HTR-8/SVneo (cell line): ENCODE data around the gene MAD1L1.

ENCODE experiments used
- DNase-seq: peaks from one replicate; pipeline ENCODE4 v3.0.0; 2011; ENCODE audit warnings: low spot score, mixed read lengths; ENCODE audit not compliant: insufficient read length
- FAIRE-seq: peaks from 2 replicates; lab custom pipeline; 2011; peaks lifted over from hg19 to GRCh38; lab: Jason Lieb, UNC

The MAD1L1 gene

GRCh38 chr7:1906988-1907745 is 325.6 kb downstream of the MAD1L1 start:
- no peak for FAIRE-seq

GRCh38 chr7:1906087-1906830 is 326.5 kb downstream of the MAD1L1 start:
- DNase-seq (no peak), FAIRE-seq (peak; percentile 67)

More at GRCh38 chr7:1906988-1907745, 325.6 kb downstream of the MAD1L1 start:
- no peak for DNase-seq

DNA sequence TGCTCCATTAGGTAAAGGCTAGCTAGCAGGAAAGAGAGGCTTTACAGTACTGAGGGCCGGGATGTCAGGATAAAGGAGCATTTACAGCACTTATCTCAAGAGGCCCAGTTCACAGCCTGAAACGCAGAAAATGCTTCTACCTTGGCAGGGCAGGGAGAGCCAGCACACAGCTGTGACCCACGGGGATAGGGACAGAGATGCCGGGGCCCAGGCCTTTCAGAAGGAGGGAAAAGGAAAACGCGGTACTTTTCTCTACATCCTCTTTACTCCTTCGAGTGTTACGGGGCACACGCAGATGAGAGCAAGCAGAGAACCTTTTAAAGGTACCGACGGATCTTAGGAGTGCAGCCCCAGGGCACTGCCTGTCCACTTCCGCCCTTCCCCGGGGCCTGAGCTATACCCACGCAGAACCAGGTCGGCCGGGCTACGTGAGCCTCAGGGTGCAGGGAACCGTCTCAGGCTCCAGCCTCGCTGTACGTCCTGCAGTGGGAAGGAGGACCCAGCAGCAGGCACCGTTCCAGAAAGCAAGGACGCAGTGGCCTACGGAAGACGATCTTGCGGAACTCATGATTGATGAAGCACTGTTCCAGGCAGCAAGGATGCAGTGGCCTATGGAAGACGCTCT is 330.4 kb downstream of the MAD1L1 start:
- FAIRE-seq (no peak), DNase-seq (no peak)

DNA sequence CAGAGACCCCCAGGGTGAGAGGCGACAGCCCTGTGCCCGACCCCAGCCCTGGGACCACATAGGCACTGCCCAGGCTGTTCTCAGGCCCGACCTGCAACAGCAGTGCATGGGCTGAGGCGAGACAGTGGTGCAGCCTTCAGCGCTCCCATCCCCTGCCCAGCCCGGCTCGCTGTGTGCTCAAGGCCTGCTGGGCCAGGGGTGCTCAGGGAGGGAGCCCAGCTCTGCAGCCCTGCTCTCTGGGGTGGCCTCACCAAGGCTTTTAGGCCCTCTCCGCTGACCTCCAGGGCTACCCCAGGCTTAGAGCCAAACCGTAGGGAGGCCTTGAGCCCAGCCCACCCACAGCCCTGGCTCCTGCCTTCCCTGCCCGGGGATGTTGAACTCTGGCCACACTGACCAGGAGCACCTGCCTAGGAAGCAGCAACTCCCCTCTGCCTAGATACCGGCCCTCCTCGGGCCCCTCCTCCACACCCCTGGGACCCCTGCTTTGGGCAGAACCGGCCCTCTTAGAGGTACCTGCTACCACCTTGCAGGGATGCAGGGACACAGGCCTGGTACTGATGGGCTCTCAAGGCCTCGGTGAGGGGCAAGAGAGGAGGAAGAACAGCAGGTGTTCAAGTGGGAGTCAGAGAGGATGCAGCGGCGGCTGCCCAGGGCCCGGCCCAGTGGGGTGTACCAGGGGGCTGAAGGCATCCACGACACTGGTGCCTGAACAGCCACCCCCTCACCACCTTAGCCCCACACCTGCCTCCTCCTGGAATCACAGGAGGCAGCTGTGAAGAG is 331.1 kb downstream of the MAD1L1 start:
- FAIRE-seq = no peak
- no peak for DNase-seq

DNA sequence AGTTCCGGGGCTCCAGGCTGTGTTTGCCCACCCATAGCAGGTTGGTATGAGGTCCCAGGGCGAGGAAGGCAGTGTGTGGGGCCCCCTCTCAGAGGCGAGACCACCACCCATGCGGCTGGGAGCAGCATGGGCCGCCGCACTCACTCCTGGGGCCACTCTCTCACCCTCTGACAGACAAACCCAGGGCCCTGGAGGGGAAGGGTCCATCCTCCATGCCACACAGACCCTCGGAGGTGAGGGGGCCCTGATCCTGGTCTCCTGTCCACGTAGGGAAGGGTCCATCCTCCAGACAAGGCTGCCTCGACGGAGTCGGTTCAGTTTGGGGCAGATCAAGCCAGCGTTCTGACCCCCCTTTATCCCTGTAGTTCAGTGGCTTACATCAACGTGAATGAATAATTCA is 331.9 kb downstream of the MAD1L1 start:
- peak; percentile 33 for FAIRE-seq
- no peak for DNase-seq

- no peak for DNase-seq
- peak; percentile 42 for FAIRE-seq
Measured at GRCh38 chr7:1899951-1900762, 332.6 kb downstream of the MAD1L1 start.

- no peak for FAIRE-seq
Measured at GRCh38 chr7:1899196-1899595, 333.5 kb downstream of the MAD1L1 start.

DNA sequence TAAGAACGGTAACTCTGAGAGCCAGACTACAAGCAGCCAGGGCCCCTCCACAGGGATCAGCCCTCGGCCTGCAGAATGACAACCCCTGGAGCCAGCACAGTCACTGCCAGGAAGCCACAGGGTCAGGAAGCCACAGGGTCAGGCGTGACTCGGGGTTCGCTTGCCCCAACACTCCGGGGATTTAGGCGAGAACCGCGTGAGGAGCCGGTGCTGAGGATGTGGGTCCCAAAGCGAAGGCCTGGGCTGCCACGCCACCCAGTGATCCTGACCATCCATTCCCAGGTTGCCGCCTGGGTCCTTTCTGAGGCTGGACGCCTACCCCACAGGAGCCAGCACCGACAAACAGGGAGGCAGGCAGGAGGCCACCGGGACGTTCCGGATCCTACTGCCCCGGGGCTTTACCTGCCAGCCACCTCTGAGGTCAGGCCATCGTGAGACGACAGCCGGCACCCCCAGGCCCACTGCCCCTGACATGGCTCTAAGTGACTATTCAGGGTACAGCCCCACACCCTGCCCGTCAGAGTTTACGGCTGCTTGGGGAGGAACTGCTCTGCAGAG is 334.0 kb downstream of the MAD1L1 start:
- DNase-seq (no peak), FAIRE-seq (no peak)

More at GRCh38 chr7:1899196-1899595, 333.5 kb downstream of the MAD1L1 start:
- DNase-seq = no peak

GRCh38 chr7:1897861-1898627 is 334.7 kb downstream of the MAD1L1 start:
- no peak for FAIRE-seq
- DNase-seq = no peak

DNA sequence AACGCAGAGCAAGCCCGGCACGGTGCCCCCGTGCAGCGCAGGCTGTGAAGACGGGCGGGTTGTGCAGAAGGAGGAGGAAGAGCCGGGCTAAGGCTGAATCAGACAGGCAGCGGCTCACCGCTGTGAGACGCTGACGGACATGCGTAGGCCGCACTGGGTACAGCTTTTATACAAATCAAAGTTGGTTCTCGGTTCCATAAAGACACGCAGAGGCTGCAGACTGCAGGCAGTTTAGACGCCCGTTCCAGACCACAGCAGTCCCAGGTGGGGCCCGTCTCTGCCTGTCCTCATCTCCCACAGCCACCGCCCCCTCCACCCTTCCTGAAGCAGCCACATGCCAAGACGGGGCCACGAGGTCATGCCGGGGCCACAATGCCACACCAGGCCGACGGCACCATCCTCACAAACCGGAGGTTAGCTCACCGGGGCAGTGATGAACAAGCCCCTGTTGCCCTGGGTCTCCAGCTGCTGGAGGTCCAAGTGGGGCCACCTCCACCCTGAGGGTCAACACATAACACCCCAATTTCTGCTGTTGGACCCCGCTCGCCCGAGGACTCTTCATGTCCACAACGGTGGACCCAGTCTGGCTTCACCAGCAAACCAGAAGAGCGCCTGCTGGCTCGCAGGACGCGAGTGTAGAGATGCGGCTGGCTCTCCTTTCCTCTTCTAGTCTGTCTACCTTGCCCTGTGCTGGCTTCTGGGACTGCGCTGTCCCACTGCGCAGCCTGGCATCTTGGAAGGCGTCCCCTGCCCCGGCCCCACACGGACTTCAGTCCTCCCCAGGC is 335.5 kb downstream of the MAD1L1 start:
- no peak for DNase-seq
- FAIRE-seq = no peak

- DNase-seq = no peak
- no peak for FAIRE-seq
Measured at GRCh38 chr7:1895664-1896515, 336.9 kb downstream of the MAD1L1 start.

DNA sequence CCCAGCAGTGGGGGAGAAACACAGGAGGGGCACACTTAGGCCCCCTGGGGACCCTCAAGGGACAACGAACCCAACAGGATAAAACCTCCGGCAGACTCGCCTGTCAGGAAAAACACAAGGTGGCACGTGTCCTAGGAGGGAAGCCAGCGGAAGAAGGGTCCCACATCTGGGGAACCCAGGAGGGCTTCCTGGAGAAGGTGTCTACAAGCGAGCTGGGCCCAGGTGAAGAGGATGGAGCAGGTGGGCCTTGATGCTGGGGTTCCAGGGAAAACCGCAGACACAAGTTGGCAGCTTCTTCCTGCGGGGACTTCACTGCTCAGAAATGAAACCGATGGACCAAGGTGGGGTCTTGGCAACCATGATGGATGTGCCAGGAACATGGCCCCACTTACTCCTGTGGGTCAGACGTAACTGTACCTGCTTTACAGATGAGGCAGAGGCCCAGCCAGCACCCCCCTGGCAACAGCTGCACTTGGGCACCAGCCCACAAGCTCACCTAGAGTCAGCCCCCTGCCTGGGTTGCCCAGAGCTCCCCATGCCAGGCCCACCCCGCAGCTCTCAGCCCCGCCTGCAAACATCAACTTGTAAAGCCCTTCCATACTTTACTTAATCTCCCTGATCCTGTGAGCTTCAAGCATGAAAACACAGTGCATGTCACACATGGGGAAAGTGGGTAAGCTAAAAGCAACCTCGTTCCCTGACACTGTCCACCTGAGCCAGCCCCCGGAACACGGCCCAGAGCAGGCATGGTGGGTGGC is 337.7 kb downstream of the MAD1L1 start:
- DNase-seq (no peak), FAIRE-seq (no peak)

GRCh38 chr7:1894313-1894900 is 338.3 kb downstream of the MAD1L1 start:
- FAIRE-seq (no peak), DNase-seq (no peak)

GRCh38 chr7:1893451-1893850 is 339.3 kb downstream of the MAD1L1 start:
- FAIRE-seq (no peak), DNase-seq (no peak)

DNA sequence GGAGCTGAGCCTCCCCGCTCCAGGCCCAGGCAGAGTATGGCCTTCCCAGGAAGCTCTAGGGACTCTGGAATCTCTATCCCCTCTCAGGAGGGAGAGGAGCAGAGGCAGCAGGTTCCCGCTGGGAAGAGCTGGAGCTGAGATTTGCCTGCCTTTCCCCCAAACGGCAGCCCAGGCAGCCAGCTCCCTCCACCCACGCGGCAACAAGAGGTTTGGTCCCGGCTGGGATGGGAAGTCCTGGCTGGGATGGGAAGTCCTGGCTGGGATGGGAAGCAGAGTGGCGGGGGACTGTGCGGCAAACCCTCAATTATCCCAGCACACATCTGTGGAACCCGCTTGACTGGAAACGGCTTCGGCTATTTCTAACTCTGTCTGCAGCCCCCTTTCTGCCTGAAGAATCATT is 339.7 kb downstream of the MAD1L1 start:
- no peak for DNase-seq
- FAIRE-seq = no peak
